GF-D8 (cell line): Measurements from ENCODE around the gene ZFP92.

Experiments
- DNase-seq: peaks from one replicate; lab custom pipeline; 2025; lab: John Stamatoyannopoulos, UW

Gene ZFP92

DNA sequence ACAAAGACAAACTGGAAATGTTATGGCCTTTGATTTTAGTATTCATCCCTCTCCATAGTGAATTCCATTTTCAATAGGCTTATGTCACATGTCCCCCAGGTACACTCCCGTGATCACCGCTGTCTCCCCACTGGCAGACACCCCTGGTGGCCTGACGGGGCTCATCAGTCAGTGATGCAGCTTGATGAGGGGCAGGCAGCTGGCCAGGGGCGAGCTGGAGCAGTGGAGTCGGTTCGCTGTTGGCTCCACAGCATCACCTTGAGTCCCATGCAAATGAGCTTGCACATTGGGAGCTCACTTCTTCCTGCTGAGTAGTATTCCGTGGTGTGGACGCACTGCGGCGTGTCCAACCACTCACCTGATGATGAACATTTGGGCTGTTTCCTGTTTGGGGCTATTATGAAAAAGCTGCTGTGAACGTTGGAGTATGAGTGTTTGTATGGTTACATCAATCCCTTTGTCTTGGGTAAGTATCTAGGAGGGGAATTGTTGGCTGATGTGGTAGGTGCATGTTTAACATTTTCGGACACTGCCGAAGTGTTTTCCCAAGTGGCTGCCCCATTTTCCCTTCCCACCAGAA, 29.4 kb downstream of the ZFP92 start:
- DNase-seq: no peak

DNA sequence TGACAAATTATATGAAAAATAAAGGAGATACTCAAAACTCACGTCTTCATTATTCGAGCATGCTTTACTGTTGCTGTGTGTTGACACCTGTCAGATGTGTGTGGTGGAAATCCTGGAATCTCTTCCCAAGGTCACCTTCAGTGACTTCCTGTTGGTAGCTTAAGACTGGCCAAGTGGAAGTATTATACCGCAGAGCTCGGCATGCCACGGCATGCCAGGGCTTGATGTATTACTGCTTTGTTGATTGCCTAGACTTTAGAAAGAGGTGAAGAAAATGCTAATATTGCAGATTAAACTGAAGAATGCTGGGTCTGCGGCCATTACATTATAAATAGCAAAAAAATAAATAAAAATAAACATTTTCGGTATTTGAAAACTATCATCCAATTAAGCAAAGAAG, 30.0 kb downstream of the ZFP92 start:
- no peak for DNase-seq

DNA sequence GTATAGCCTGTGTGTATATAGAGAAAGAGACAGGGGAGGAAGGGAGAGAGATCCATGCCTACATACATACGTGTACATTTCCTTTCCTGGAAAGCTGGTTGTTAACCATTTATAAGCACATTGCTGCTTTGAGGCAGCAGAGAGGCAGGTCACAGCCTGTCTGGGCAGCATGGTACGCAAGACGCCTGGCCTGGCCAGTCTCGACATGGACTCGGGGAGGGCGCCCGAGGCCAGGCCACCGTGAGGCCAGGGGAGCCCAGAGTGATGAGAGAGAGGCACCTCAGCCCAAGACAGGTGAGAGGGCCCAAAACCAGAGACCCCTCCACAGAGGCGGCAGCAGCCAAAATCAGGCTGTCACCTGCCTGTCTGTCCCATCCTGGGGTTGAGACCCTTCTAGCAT, 30.7 kb downstream of the ZFP92 start:
- no peak for DNase-seq

DNA sequence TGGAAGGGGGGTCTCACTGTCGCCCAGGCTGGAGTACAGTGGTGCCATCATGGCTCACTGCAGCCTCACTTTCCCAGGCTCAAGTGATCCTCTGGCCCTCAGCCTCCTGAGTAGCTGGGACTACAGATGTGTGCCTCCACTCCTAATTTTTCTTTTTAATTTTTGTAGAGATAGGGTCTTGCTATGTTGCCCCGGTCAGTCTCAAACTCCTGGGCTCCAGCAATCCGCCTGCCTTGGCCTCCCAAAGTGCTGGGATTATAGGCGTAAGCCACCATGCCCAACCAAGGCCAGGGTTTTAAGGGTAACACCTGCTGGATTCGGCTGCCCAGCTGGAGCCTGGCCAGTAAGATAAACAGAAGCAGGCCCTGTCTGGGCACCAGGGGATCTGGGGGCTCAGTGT, 31.2 kb downstream of the ZFP92 start:
- no peak for DNase-seq

DNA sequence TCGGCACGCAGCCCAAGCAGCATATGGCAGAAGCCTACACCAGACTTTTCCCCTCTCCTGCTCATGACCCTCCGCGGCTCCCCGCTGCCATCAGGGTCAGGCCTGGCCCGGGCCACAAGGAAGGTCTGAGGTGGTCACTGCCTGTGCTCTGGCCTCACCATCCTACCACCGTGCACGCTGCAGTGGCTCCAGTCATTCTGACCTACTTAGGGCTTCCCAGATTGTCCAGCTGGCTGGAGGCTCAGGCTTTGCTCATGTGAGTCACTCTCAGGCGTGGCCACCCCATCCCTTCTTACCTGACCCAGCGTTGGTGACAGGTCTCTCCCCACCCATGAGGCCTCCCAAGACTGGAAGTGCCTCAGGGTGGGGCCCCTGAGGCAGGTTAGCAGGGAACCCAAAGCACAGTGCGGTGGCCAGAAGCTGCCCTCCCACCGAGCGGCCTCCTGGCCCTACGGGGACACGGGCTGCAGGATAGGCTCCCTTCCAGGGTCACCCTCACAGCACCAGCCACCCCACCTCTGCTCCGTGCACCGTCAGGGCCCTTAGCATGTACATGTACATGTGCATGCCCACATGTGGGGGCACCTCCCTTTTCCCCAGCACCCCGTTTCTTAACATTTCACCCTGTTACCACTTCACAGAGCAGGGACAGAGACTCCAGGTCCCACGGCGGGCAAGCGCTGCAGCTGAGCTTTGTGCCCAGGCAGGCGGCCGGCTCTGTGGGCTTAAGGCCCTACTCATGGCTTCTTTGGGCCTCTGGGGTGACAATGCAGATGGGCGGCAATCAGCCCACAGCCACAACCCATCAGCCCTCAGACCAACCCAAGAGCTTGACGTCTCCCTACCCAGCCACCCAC, 32.4 kb downstream of the ZFP92 start:
- no peak for DNase-seq

DNA sequence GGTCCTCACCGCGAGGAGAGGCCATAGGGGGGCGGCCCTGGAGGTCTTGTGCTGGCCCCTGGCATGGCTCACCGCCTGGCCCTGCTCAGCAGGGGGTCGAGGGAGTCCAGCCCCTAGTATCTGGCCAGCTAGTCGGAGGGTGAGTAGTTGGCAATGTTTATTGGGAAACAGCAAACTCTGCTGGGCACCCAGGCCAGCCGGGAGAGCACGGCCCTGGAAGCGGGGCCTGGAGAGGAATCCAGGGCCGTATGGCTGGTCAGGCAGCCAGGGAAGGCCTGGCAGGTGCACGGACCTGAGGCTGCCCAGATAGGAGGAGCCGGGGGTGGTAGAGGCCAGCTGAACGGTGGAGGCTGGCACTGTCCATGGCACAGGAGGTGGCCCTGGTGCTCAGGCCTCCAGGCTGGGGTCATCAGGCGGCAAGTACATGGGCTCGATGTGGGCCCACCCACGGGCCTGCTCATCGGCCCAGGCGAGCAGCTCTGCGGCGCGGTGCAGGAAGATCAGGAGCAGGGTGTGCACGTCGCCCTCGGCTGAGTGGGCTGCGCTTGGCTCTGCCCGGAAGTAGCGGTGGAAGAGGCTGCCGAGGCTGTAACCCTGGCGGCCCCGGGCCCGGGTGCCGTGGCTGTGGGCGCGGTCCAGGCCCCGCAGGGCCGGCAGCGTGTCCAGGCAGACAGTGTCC, 33.2 kb downstream of the ZFP92 start:
- DNase-seq: no peak

DNA sequence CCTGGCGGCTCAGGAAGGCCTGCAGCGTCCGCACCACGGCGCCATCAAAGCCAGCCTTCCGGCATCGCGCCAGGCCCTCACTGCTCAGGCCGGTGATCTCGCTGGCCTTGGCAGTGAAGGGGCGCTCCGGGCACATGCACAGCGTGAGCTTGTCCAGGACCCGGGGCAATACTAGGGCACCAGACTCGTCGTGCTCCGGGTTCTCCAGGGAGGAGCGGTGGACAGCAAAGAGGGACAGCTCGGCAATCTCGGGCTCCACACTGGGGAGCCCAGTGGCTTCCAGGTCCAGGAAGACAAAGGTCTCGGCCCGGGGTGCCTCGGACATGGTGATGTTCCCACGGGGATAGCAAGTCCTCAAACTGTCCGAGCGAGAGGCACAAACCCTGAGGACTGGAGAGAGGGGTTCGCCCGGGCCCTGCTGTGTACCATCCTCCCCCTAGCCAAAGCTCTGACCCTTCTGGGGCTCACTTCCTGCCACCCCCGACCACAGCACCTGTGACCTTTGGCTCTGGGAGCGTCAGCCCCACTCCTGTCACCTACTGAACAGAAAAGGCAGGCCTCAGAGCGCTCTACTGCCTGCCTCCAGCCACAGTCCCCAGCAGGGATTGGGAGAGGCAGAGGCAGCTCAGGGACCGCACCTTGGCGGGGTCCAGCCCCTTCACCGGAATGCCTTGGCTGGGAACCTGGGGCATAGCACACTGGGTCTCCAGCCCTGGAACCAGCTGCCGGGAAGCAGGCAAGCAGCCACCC, 34.0 kb downstream of the ZFP92 start:
- no peak for DNase-seq

DNA sequence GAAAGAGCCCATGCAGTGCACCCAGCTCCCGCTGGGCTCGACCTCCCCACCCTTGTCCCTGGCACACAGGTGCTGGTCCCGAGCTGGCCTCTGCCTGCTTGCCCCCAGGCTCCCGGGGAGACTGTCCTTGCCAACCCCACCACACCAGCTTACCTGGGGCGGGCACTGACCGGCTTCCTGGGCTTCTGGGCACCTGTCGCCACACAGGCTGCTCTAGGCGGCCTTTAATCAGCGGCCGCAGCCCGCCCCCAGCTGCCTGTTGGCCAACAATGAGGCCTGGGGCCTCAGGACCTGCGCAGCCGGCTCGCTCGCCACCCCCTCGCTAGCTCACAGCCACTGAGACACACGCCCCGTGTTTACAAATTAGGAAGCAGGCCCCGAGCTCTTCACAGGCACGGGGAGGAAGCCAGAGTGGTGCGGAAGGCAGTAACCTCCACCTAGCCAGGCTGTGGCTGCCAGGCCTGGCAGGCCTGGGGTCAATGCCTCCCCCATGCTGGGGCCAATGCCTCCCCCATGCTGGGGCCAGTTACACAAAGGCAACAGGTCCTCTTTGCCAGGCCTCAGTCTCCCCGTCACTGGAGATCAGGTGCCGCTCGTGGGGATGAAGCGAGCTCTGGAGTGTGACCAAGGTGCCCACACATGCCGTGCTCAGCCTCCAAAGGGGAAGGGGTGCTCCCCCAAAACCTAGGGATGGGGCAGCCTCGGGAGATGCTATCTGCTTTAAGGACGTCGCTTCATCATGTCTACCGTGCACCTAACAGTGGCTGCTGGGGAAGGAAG, 34.8 kb downstream of the ZFP92 start, which contains the start of gene TREX2:
TSS of gene TREX2 (minus strand) at position 201 of the 780 bp plus-strand sequence. CDS start 626 bp downstream, outside the sequence.
- no peak for DNase-seq

DNA sequence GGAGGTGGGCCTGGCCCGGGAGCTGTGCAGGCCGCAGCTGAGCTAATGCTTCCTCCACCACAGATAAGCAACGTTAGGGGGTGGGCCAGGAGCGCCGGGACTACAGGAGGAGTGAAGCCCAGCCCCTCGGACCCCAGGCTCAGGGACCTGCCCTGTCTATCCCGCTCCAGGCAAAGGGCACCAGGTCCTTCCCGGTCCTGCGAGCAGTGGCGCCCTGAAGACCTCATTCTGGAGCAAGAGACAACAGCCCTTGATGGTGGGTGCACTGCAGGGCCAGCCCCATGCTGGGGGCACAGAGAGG, 35.3 kb downstream of the ZFP92 start:
- DNase-seq: no peak

DNA sequence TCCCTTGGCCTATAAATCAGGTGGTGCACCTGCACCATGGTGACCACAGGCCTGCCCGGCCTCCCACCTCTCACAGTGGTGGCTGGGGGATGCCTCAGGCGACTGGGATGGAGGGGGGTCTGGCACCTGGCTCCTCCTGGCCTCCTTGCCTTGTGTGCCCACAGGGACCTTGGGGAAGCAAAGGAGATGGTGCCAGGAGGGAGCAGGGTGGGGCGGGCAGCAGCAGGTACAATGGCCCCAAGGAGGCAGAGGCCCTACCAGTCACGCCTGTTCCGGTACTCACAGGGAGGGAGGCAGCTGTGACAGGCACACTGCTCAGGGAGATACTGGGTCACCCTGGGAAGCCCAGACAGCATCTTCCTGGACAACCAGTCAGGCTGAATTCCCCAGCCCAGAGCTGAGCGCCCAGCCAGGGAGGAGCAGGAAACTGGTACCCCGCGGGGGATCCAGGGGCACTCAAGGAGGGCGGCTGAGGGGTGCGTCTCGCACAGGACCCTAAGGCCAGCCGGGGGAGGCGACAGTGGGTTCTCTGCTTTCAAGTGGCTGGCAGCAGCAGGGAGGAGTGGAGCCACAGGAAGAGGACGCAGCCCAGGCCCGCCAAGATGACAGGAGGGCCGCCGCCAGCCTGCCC, 35.8 kb downstream of the ZFP92 start:
- no peak for DNase-seq

DNA sequence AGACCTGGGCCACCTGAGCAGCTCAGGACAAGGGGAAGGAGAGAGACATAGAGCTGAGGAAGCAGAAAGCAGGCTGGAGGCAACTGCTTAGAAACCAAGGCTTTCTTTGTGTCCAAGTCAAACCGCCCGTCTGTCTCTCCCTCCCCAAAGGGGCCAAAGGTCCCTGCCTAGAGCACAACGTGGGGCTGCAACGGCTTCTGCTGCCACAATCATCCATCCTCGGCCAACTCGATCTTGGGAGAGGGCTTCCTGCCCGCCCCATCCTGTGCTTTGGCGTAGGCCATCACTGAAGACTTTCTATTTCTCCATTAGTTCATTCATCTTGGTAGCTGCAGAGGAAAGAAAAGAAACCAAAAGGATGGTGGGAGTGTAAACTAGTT, 36.3 kb downstream of the ZFP92 start:
- no peak for DNase-seq

DNA sequence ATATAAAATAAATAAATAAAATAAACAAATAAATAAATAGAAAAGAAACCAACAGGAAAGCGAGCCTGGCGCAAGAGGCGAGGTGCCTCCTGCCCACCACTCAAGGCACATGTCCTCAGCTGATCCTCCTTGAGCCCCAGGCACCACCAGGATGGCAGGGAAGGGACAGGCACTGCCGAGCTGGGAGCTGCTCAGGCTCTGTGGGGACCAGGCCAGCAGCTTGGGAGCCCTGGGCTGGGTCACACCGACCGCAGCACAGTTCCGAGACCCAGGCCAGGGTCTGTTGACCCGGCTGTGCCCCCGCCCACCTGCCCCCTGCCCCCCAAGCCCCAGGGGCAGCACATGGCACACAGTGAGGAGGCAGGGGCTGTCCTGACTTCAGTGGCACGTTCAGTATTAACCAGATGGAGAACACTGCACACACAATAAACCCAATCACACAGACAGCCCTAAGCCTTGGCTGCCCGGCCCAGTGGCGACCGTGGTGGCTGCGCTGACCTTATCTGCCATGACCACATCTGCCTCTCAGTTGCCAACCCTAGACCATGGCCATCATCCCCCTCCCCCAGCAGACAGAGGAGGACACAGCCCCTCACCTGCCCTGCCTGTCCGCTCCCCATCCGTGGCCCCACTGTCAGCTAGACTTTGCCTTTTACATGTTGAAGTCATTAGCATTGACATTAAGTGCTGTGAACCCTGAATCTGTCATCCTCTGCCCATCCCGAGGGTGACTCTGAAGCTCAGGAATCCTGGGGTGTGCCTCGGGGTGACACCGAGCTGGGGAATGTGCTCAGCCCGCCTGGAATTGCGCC, 37.5 kb downstream of the ZFP92 start:
- DNase-seq: no peak

DNA sequence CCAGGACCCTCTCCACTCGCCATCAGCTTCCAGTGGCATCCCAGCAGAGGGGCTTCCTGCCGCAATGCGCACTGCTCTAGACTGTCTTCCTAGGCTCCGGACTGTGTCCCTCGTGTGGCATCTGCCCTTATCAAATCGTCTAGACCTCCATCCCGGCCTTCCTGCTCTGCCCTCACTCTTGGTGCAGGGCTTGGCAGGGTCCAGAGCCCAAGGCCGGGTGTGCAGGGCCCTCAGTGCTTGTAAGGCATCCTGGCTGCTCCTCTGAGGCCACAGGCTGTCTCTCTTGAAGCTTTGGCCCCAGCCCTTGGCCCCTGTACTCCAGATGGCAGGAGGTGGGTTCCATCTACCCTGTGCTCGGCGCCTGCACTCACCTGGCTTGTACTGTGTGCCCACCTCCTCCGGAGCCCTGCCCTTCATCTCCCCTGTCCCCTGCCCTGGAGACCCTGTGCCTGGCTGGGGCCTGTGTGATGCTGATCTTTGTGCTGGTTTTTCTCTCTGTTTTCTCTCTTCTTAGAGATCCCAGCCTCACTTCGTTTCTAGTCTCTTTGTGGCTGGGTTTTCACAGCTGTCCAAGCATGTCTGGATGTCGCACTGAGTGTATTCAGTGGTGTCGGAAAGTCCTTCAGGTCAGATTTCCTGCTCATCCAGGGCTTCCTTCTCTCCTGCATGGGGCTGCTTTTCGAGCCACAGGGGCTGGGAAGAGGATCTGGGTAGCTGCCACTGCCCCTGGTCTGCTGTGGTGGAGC, 38.3 kb downstream of the ZFP92 start:
- DNase-seq: no peak

DNA sequence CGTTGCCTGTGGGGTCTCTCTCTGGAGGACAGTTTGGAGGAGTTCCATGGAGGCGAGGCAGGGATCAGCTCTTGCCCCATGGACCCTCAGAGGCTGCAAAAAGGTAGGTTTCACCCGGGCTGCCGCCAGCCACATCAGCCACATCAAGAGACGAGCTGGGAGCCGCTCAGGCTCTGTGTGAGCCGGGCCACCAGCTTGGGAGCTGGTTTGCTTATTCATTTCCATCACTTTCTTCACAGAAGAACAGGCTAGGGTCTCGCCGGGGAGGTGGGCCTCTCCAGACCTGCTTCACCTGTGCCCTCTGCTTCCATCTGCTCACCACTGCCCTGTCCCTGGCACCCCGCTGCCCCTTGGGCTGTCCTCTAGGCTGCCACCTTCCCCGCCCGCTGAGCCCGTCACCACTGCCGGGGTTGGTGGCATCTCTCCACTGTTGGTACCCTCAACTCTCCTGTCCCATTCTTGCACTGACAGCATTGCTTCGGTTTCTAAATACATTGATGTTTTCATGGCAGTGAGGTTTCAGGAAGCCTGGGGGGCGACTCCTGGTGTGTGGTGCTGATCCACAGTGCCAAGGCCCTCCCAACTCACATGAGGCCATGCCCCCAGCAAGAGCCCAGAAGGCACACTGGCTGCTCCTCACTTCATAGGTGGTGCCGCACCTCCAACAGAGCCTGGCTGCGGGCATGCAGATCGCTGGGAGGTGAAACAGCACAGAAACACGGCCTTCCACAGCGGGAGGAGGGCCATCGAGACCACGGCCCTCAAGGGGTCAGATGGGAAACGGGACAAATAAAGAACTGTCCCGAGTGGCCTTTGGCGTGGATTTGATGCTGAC, 39.1 kb downstream of the ZFP92 start:
- no peak for DNase-seq

DNA sequence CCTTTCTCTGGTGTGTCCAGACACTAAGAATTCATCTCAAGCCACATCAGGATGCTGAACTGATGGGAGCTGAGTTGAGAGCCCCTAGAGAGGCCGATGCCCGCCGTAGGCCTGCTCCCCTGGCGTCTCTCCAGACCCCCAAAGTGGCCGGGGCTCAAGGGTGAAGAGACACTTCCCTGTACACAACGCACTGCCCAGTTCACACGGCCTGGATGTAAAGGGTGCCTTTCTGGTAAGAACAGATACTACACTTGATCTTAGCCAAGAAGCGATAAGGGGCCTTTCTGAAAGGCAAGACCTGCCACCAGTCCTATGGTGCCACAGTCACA, 39.6 kb downstream of the ZFP92 start:
- DNase-seq: no peak

DNA sequence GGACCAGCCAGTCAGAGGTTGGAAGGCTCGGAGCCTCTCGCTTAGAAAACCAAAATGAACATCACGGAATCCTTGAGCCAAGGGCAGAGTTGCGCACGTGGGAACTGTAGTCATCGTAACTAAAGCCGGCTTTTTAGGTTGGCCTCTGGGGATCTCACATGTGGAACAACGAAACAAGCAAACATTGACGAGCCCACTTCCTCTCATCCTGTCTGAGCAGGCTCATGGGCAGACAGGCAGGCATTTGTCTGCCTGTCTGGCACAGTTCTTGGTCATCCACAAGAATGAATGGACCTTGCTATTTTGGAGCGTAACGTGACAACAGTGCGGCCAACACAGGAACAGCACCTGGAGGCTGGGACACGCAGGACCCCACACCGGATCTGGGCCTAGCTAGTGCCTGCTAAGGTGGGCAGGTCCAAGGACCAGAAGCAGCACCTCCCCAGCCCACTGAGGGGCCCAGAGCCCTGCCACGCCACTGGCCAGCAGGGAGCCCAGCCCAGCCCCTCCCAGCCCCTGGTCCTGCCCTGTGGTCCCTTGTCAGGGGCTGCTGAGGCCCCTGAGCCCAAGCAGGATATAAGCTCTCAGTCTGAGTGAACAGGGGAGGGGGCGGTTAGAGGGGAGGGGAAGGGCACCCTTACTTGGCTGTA, 43.8 kb downstream of the ZFP92 start:
- DNase-seq: no peak

DNA sequence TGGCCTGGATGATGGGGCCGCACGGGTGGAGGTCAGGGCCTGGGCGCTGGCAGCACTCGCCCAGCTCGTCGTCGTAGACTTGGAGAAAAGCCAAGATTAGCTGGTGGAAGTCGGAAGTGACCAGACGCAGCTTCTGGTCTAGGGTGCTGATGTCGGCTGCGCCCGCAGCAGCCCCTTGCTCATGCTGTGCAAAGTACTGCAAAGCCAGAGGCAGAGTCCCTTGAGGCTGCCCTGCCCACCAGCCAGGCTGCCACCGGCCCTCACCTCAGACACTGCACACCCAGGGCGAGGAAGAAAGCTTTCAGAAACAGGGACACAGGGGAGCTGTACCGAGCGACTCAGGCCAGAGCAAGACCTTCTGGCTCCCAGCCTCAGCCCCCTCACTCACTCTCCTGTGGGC, 44.3 kb downstream of the ZFP92 start:
- DNase-seq: no peak

DNA sequence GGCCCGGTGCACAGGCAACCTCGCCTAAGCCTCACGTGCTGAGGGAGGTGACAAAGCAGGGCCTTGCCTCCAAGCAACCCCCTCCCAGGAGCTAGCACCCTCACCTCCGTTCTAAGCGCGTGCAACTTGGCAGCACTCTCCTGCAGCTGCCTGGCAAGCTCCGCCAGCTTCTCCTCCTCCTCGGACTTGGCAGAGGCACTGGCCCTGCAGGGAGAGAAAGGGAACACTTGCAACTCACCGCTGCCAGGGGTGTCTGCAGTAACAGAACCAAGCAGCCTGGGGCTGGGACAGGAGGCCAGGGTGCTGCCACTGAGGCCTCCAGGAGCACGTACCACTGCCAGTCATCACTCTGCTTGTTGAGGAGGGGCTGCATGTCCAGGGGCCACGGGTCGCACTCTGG, 44.9 kb downstream of the ZFP92 start:
- no peak for DNase-seq

DNA sequence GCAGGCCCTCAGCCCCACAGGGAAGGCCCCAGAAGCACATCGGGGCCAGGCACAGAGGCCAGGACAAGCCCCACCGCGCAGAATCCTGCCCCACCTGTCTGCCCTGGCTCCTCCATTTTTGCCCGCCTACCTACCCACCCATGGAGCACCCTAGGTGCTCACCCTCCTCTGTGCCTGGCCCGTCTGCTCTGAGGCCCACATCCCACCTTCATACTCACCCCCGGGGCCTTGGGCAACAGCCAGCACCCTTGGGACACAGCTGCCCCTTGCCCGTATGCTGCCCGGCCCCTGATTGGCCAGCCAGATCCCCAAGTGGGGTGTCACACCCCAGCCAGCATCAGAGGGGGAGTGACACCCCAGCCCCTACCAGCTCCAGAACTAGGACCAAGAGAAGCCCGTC, 45.4 kb downstream of the ZFP92 start:
- no peak for DNase-seq
